Large intestine (tissue), 3 donors: ENCODE results near the gene EGLN1. TPM values are rescaled to one million over a fixed set of nuclear protein-coding genes. Genes with fewer than 3 reads are reported as not detected.
"Not testable (repeated sequence)": the region's sequence is repeated elsewhere in the genome, so short reads cannot be mapped to it uniquely, and the experiment has no call there.

Source experiments
- DNase-seq, 2 donors: peaks; one replicate each; pipeline versions ENCODE4 v3.0.0 to v3.0.0-alpha.2; 2013
- H3K27ac ChIP-seq: one replicate; pipeline ENCODE4 v1.5.1; 2013; ENCODE audit warnings: low read length
- H3K27me3 ChIP-seq: 2 replicates; pipeline ENCODE4 v1.6.1; 2013; ENCODE audit warnings: low read length; ENCODE audit not compliant: control insufficient read depth, insufficient read depth
- H3K36me3 ChIP-seq: 2 replicates; pipeline ENCODE4 v1.6.1; 2013; ENCODE audit warnings: low read length; ENCODE audit not compliant: control insufficient read depth, insufficient read depth
- H3K4me1 ChIP-seq: one replicate; pipeline ENCODE4 v1.6.1; 2013; ENCODE audit warnings: low read length; ENCODE audit not compliant: control insufficient read depth, insufficient read depth
- H3K4me3 ChIP-seq: one replicate; pipeline ENCODE4 v1.5.1; 2013; ENCODE audit warnings: low read length
- H3K9me3 ChIP-seq: one replicate; pipeline ENCODE4 v1.6.1; 2013; ENCODE audit warnings: mild to moderate bottlenecking, low read depth, low read length, moderate library complexity; ENCODE audit not compliant: control insufficient read depth
- WGBS: methylation state at CpG from one replicate; pipeline ENCODE4 v1.1.5; 2013; ENCODE audit warnings: low lambda C conversion rate; ENCODE audit not compliant: insufficient coverage; 5-methylcytosine and 5-hydroxymethylcytosine counted together
- polyA plus RNA-seq: library from polyadenylated mRNA; unstranded; fragments of 120-200 nt; gene quantifications from one replicate; pipeline ENCODE4 v1.2.1, GENCODE V29; 2013

The EGLN1 gene
- polyA plus RNA-seq, 1 donor = 30.4 TPM

DNA sequence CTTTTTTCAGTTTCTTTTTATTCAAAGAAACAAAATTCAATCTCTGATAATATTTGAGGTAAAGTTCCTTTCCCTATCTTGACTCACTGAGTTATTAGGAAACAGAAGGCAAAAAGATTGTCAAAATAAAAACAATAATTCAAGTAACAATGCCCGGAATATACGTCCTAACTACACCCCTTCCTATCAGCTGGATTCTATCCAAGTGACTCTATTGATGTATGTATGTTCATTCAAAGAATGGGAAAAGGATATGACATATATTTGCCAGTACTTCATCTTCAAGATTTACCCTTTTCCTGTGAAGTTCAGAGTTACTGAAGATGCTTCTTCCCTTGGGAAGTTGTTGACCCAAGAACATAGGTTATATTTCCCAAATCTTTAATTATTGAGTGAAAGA, 70.3 kb downstream of the EGLN1 start:
- DNase-seq = no peak
- WGBS = no CpG with 5 or more reads among the region's 2 CpGs
- Histone ChIP-seq H3K9me3 (no peaks in the 10 kb centered on the region), H3K27ac (no peak overlapping the region), H3K36me3 (peaks cover 38% of the 10 kb centered on the region), H3K4me3 (no peak overlapping the region), H3K4me1 (no peaks in the 10 kb centered on the region), H3K27me3 (no peaks in the 10 kb centered on the region)

- not testable (repeated sequence) for H3K9me3 ChIP-seq, H3K27ac ChIP-seq, H3K27me3 ChIP-seq, H3K4me1 ChIP-seq, DNase-seq, H3K4me3 ChIP-seq
- no CpG with 5 or more reads among the region's 1 CpG for WGBS
- H3K36me3 ChIP-seq = peaks cover 45% of the 10 kb centered on the region
Measured at GRCh38 chr1:231348856-231349255, 73.2 kb downstream of the EGLN1 start.

DNA sequence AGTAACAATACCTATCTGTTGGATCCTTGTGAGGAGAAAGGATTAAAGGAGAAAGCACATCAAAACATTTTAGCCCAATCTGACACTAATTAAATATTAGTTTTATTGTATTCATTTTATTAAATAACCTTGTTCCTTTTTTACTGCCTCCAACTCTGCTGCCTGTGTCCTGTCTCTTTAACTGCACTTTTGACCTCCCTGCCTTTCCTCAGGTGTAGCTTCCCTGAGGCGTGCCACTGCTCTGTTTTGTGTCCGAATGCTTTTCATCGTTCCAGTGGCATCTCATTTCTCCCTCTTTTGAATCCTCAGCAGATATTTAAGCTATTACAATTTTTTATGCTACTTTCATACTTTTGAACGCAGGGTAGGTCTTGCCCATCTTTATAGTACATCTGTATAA, 73.6 kb downstream of the EGLN1 start:
- peaks cover 48% of the 10 kb centered on the region for H3K36me3 ChIP-seq
- no peaks in the 10 kb centered on the region for H3K9me3 ChIP-seq
- no peak overlapping the region for H3K4me3 ChIP-seq
- H3K4me1 ChIP-seq = no peaks in the 10 kb centered on the region
- H3K27me3 ChIP-seq = no peaks in the 10 kb centered on the region
- no peak overlapping the region for H3K27ac ChIP-seq
- no peak for DNase-seq
- WGBS = 84% methylated on average over 4 of the region's 4 CpGs

DNA sequence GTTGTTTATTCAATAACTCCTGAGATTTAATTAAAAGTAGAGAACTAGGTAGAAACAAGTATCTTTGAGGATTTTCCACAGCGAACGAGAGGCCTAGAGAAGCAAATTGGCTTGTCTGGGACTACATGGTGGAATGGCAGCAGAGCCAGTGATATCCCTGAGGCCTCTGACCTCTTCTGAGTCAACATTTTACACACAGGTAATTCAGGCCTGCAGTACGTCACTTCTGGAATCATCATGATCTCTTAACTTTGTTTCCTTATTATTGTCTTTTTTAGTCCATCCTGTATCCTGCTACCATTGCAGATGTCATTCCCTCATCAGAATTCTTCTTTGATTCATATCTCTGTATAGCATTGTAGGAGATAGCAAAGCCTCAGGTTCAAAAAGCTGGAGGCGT, 74.1 kb downstream of the EGLN1 start:
- WGBS = 100% methylated on average over 1 of the region's 4 CpGs
- H3K36me3 ChIP-seq = peaks cover 48% of the 10 kb centered on the region
- no peaks in the 10 kb centered on the region for H3K4me1 ChIP-seq
- DNase-seq = no peak
- no peaks in the 10 kb centered on the region for H3K27me3 ChIP-seq
- H3K27ac ChIP-seq = no peak overlapping the region
- H3K4me3 ChIP-seq = no peak overlapping the region
- H3K9me3 ChIP-seq = no peaks in the 10 kb centered on the region

GRCh38 chr1:231340328-231341013, 81.6 kb downstream of the EGLN1 start:
- no CpG with 5 or more reads among the region's 6 CpGs for WGBS
- H3K4me3 ChIP-seq = no peak overlapping the region
- no peak overlapping the region for H3K27ac ChIP-seq

DNA sequence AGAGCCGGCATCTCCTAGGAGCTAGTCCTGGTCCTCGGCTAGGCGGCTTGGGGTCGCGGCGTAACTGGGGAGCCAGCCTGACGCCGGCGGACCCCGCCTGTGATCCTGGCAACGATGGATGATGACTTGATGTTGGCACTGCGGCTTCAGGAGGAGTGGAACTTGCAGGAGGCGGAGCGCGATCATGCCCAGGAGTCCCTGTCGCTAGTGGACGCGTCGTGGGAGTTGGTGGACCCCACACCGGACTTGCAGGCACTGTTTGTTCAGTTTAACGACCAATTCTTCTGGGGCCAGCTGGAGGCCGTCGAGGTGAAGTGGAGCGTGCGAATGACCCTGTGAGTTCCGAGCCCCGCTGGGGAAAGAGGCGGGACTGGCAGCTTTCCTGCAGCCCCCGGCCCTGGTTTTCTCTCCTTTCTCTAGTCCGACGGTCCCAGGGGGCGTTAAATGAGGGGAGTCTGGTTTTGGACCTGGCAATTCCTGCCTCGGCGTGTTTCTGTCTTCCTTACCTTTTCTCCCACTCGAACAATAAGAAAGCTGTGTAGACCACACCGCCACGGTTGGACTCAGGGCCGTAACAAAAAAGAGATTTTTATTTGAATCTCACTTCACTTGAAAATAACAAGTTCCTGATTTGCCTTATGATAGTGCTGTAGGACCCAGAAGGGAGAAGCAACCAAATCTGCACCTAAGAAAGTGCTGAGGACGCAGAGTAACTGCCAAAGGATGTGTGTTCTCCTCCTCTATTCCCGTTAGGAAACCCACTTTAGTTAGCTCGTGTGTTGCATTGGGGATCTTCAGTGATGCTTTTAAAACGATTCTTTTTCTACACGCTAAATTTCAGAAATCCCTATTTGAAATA, 83.6 kb downstream of the EGLN1 start, which contains the start of gene SPRTN:
TSS of gene SPRTN (plus strand) at position 24 of the 859 bp plus-strand sequence. CDS start at position 115, 91 bp downstream.
- H3K27me3 ChIP-seq = no peaks in the 10 kb centered on the region
- peaks cover 3% of the 10 kb centered on the region for H3K4me1 ChIP-seq
- H3K9me3 ChIP-seq = no peaks in the 10 kb centered on the region
- DNase-seq = no peak
- peak within 1 kb of the TSS; percentile 99 for H3K4me3 ChIP-seq
- peaks cover 13% of the 10 kb centered on the region for H3K36me3 ChIP-seq
- H3K27ac ChIP-seq = peak within 1 kb of the TSS; percentile 97
- 0% methylated on average over 2 of the region's 43 CpGs for WGBS

More at GRCh38 chr1:231340328-231341013, 81.6 kb downstream of the EGLN1 start:
- H3K4me1 ChIP-seq = no peaks in the 10 kb centered on the region
- no peaks in the 10 kb centered on the region for H3K9me3 ChIP-seq
- DNase-seq = no peak
- peaks cover 18% of the 10 kb centered on the region for H3K36me3 ChIP-seq
- H3K27me3 ChIP-seq = no peaks in the 10 kb centered on the region

DNA sequence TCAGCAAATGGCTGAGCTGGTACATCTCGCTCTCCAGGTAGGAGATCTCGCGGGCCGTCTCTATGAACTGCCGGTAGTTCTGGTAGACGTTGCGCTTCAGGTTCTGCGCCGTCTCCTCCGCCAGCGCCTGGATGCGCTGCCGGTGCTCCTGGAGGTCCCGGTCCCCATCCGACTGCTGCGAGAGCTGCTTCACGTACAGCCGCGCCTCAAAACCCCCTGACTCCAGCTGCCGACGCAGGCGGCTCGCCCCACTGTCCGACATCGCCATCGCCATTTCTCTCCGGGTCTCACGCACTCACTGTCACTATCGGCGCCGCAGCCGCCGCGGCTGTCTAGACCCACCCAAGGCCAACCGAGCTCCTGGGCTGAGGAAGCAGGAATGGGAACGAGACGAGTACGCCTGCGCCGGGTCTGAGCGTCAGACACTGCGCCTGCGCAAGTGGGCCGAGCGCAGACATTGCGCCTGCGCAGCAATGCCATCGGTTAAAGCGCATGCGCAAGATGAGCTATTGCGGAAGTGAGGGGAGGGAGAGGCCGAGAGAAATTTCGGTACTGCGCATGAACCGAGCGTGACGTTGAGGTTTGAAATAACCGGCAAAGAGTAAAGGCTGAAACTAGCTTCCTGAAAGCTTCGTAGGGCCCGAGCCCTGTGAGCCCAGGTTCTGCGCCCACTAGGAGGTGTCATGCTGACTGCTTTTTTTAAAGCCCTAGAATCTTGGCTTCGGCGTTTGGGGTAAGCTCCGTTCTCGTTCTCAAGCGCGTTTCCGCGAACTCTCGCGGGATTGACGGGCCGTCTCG, 84.4 kb downstream of the EGLN1 start, which contains the start of gene EXOC8:
TSS of gene EXOC8 (minus strand) at position 381 of the 798 bp plus-strand sequence. CDS start at position 274, 107 bp downstream.
- WGBS = 0% methylated on average over 6 of the region's 74 CpGs
- Histone ChIP-seq H3K9me3 (no peaks in the 10 kb centered on the region), H3K4me1 (peaks cover 3% of the 10 kb centered on the region), H3K36me3 (peaks cover 7% of the 10 kb centered on the region), H3K4me3 (peak within 1 kb of the TSS; percentile 99), H3K27me3 (no peaks in the 10 kb centered on the region), H3K27ac (peak within 1 kb of the TSS; percentile 97)
- peak; percentile 99 for DNase-seq

GRCh38 chr1:231337043-231337471, 85.0 kb downstream of the EGLN1 start:
- peaks cover 4% of the 10 kb centered on the region for H3K36me3 ChIP-seq
- H3K4me1 ChIP-seq = peaks cover 3% of the 10 kb centered on the region
- no peak for DNase-seq

DNA sequence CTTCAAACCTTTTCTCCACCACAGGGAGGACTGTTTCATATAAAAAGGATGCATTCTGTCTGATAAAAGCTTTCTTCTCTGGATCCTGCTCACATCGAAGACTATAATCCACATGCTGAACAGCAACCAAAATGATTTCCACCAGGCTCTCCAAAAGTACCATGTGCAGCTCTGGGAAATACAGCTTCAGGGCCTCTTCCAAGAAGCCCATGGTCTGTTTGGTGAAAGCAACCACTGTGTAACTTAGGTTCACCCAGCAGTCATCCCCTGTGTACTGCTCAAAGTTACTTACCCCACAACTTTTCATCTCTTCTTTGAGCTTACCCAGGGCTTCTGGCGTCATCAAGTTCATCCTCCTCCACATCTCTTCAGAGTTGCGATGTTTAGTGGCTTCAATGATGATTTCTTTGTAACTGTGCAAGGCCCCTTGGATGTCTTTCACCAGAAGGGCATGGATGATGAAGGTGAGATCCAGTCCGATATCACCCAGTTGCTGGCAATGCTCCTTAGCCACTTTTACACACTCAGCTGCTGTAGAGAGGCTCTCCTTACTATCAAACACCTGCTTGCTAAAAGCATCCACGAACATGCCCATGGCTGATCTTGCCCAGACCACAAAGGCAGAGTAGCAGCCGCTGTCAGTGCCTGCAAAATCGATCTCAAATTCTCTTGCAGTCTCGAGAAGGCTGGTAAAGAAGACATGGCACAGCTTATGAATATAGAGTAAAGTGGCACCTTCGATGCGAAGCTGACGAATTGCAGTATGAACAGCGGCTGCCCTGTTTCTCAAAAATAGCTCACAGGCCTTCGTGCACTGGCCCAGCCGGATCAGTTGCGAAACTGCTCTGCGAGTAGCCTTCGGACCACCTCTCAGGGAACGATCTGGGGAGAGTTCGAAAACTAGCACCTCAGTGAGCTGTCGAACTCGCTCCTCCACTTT, 86.2 kb downstream of the EGLN1 start:
- Histone ChIP-seq H3K4me1 (peaks cover 3% of the 10 kb centered on the region), H3K36me3 (peaks cover 3% of the 10 kb centered on the region), H3K9me3 (no peaks in the 10 kb centered on the region), H3K4me3 (peak overlapping the region; percentile 99), H3K27me3 (no peaks in the 10 kb centered on the region), H3K27ac (no peak overlapping the region)
- peak in 1 of 2 donors; percentile 36 for DNase-seq
- whole genome bisulfite sequencing = no CpG with 5 or more reads among the region's 21 CpGs

More at GRCh38 chr1:231337043-231337471, 85.0 kb downstream of the EGLN1 start:
- Histone ChIP-seq H3K9me3 (no peaks in the 10 kb centered on the region), H3K27ac (peak overlapping the region; percentile 97), H3K4me3 (peak overlapping the region; percentile 99), H3K27me3 (no peaks in the 10 kb centered on the region)
- no CpG with 5 or more reads among the region's 32 CpGs for WGBS
